ENCODE data around the gene PARK7.

Gene PARK7

GRCh38 chr1:7961216-7962013 is at the start of gene PARK7:
Gene PARK7 (plus strand): TSS chr1:7961711. CDS start chr1:7962786, 1,075 bp downstream.
- DNase-seq = peak; percentile 100

GRCh38 chr1:7912145-7912544 is 49.4 kb upstream of the PARK7 start:
- DNase-seq = peak; percentile 53

- peak; percentile 62 for DNase-seq
These were observed 48.6 kb upstream of the PARK7 start for GRCh38 chr1:7912743-7913557.

GRCh38 chr1:7915826-7916500 is 45.5 kb upstream of the PARK7 start:
- peak; percentile 73 for DNase-seq

- peak; percentile 8 for DNase-seq
These were observed 45.0 kb upstream of the PARK7 start for GRCh38 chr1:7916501-7916830.

- peak; percentile 30 for DNase-seq
These were observed 43.5 kb upstream of the PARK7 start for GRCh38 chr1:7917971-7918370.

GRCh38 chr1:7919880-7920279 is 41.6 kb upstream of the PARK7 start:
- peak; percentile 42 for DNase-seq

- DNase-seq = no peak
These were observed 39.7 kb upstream of the PARK7 start for GRCh38 chr1:7921796-7922195.

- DNase-seq = no peak
These were observed 39.2 kb upstream of the PARK7 start for GRCh38 chr1:7922301-7922700.

GRCh38 chr1:7927061-7927460 is 34.5 kb upstream of the PARK7 start:
- DNase-seq = peak; percentile 38

GRCh38 chr1:7928247-7928646 is 33.3 kb upstream of the PARK7 start:
- no peak for DNase-seq

- DNase-seq = peak; percentile 62
These were observed 31.9 kb upstream of the PARK7 start for GRCh38 chr1:7929637-7930036.

- peak; percentile 70 for DNase-seq
These were observed 30.7 kb upstream of the PARK7 start for GRCh38 chr1:7930645-7931445.

- peak; percentile 39 for DNase-seq
These were observed 30.1 kb upstream of the PARK7 start for GRCh38 chr1:7931446-7931812.

GRCh38 chr1:7932524-7933138 is 28.9 kb upstream of the PARK7 start:
- peak; percentile 41 for DNase-seq

GRCh38 chr1:7938070-7938469 is 23.4 kb upstream of the PARK7 start:
- peak; percentile 62 for DNase-seq

GRCh38 chr1:7940034-7940433 is 21.5 kb upstream of the PARK7 start:
- peak; percentile 27 for DNase-seq

- DNase-seq = peak; percentile 93
These were observed 20.6 kb upstream of the PARK7 start, which contains the start of gene TNFRSF9 for GRCh38 chr1:7940745-7941436. Gene TNFRSF9 (minus strand): TSS chr1:7940839. CDS start chr1:7939994, 845 bp downstream.

GRCh38 chr1:7941437-7941793 is 20.1 kb upstream of the PARK7 start:
- DNase-seq = peak; percentile 33

- DNase-seq = peak; percentile 78
These were observed 19.1 kb upstream of the PARK7 start for GRCh38 chr1:7942214-7942921.

- no peak for DNase-seq
These were observed 18.3 kb upstream of the PARK7 start for GRCh38 chr1:7943251-7943650.

Measured in activated effector memory CD4-positive, alpha-beta T cell treated with anti-CD3 and anti-CD28 coated beads, Interleukin-2, amount 50 U/mL, for 16 hours (primary cell).